Mucosa of stomach (tissue), 1 donor: ENCODE measurements around the gene FNDC11.
"Not testable (repeated sequence)": the region's sequence is repeated elsewhere in the genome, so short reads cannot be mapped to it uniquely, and the experiment has no call there.

Experiments
- H3K27me3 ChIP-seq: one replicate; pipeline ENCODE4 v1.7.0; 2013; ENCODE audit warnings: mild to moderate bottlenecking, low read length; ENCODE audit not compliant: control insufficient read depth, insufficient read depth
- H3K36me3 ChIP-seq: one replicate; pipeline ENCODE4 v1.7.0; 2013; ENCODE audit warnings: low read length; ENCODE audit not compliant: control insufficient read depth, insufficient read depth
- H3K4me1 ChIP-seq: one replicate; pipeline ENCODE4 v1.7.0; 2013; ENCODE audit warnings: mild to moderate bottlenecking, low read length; ENCODE audit not compliant: control insufficient read depth, insufficient read depth
- H3K4me3 ChIP-seq: one replicate; pipeline ENCODE4 v1.7.0; 2013; ENCODE audit warnings: low read length
- H3K9ac ChIP-seq: one replicate; pipeline ENCODE4 v1.7.0; 2013; ENCODE audit warnings: mild to moderate bottlenecking, low read length, moderate library complexity
- H3K9me3 ChIP-seq: one replicate; pipeline ENCODE4 v1.7.0; 2013; ENCODE audit warnings: mild to moderate bottlenecking, low read length, moderate library complexity; ENCODE audit not compliant: control insufficient read depth
- donor health status: Pancreatic carcinoma.

FNDC11 gene

DNA sequence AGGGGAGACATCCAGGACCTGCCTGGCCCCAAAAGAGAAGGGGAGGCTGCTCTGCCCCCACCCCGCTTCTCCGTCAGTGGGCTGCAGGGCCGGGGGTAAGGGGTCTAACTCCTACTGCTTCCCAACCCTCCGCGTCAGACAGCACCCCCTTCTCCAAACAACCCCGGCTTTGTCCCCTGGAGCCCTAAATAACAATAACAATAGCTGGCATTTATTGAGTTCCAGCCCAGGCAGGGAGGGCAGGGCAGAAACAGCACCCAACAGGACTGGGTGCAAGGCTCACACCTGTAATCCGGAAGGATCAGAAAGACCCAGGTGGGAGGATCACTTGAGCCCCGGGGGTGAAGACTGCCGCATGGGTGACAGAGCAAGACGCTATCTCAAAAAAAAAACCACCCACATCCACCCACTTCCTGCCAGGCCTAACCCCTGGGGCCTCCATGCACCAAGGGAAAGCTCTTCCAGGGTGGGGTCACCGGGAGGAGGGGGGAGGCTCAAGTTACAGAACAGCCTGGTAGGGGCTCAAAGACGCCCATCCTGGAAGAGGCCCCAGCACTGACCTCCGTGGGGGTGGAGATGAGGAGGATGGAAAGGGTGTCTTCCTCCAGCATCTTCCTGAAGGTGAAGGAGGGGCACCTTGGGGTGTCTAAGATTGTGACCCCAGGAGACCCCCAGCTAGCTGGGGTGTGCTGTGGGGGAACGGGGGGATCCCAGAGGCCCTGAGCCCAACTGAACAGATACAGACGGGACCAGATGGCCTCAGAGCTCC lies 1.3 kb upstream of the FNDC11 start:
- H3K9me3 ChIP-seq: no peaks in the 10 kb centered on the region
- H3K36me3 ChIP-seq: no peaks in the 10 kb centered on the region
- peaks cover 24% of the 10 kb centered on the region for H3K4me1 ChIP-seq
- no peak overlapping the region for H3K9ac ChIP-seq
- H3K4me3 ChIP-seq: no peak overlapping the region
- peaks cover 24% of the 10 kb centered on the region for H3K27me3 ChIP-seq

DNA sequence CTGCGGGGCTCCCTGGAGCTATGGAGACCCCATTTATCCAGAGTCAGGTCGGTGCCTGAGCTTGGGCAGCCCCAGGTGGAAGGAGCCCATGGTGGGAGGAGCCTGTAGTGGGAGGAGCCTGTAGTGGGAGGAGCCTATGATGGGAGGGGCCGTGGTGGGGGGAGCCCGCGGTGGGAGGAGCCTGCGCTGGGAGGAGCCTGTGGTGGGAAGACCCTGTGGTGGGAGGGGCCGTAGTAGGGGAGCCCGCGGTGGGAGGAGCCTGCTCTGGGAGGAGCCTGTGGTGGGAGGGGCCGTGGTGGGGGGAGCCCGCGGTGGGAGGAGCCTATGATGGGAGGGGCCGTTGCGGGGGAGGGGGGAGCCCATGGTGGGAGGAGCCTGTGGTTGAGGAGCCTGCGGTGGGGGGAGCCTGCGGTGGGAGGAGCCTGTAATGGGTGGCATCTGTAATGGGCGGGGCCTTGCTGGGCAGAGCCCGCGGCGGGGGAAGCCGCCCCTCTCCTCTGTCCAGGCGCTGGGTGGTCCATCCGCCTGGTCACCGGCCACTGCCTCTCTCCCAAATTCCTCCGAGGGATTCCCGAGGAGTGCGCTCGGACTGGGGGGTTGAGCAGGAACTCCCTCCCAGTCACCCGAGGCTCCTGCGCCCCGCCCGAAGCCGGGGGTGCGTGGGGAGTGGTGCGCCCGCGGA lies 567 bp upstream of the FNDC11 start:
- Histone ChIP-seq H3K36me3 (no peaks in the 10 kb centered on the region), H3K9ac (peak overlapping the region; percentile 39), H3K4me1 (peaks cover 20% of the 10 kb centered on the region), H3K4me3 (peak overlapping the region; percentile 8), H3K27me3 (peaks cover 17% of the 10 kb centered on the region), H3K9me3 (no peaks in the 10 kb centered on the region)

DNA sequence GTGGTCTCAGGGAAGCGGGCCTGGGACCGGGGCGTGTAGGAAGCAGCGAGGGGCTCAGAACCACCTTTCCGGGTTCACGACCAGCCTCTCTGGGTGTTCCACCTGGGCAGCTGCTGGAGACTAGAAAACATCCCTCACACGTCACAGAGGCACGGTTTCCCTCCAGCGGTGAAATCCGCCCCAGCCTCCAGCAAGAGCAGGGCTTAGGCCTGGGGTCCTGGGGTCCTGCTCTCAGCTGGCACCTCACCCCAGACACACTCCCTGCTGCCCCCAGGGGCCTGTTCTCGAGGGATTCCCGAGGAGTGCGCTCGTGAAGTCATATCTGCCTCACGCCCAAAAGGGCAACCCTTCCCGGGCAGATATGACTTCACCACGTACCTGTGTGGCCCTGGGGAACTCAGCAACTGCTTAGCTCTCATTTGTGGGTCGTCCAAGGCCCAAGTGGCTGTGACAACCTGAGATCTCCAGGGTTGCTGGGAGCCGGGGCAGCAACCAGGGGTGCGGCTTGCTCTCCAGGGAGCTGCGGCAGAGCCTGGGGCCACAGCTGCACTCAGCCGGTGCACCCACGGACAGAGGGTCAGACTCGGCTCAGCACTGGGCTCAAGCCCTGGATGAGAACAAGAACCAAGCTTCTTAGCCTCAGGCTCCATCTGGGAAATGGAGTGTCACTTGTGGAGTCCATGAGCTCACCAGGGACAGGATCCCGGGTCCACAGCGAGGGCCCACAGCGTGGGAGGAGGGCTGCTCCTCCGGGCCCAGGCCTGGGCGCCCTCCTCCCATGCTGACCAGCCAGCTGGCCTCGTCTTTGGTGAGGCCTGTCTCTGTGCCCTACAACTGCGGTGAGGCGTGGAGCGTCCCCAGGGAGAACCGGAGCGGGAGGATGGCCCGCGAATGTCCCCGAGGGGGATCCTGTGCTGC lies 661 bp downstream of the FNDC11 start:
- Histone ChIP-seq H3K4me3 (no peak overlapping the region), H3K9ac (peak overlapping the region; percentile 34), H3K4me1 (peaks cover 20% of the 10 kb centered on the region)

DNA sequence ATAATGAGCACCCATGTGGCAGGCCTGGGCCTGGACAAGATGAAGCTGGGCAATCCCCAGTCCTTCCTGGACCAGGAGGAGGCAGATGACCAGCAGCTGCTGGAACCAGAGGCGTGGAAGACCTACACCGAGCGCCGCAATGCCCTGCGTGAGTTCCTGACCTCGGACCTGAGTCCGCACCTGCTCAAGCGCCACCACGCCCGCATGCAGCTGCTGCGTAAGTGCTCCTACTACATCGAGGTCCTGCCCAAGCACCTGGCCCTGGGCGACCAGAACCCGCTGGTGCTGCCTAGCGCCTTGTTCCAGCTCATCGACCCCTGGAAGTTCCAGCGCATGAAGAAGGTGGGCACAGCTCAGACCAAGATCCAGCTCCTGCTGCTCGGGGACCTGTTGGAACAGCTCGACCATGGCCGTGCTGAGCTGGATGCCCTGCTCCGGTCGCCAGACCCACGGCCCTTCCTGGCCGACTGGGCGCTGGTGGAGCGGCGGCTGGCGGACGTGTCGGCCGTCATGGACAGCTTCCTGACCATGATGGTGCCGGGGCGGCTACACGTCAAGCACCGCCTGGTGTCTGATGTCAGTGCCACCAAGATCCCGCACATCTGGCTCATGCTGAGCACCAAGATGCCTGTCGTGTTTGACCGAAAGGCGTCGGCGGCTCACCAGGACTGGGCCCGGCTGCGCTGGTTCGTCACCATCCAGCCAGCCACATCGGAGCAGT lies 1.9 kb downstream of the FNDC11 start:
- Histone ChIP-seq H3K36me3 (peaks cover 6% of the 10 kb centered on the region), H3K4me3 (no peak overlapping the region), H3K9ac (no peak overlapping the region), H3K9me3 (no peaks in the 10 kb centered on the region), H3K27me3 (peaks cover 8% of the 10 kb centered on the region), H3K4me1 (peaks cover 20% of the 10 kb centered on the region)

More for the DNA sequence above, 661 bp downstream of the FNDC11 start:
- H3K9me3 ChIP-seq: no peaks in the 10 kb centered on the region
- H3K27me3 ChIP-seq: peaks cover 8% of the 10 kb centered on the region
- H3K36me3 ChIP-seq: no peaks in the 10 kb centered on the region

DNA sequence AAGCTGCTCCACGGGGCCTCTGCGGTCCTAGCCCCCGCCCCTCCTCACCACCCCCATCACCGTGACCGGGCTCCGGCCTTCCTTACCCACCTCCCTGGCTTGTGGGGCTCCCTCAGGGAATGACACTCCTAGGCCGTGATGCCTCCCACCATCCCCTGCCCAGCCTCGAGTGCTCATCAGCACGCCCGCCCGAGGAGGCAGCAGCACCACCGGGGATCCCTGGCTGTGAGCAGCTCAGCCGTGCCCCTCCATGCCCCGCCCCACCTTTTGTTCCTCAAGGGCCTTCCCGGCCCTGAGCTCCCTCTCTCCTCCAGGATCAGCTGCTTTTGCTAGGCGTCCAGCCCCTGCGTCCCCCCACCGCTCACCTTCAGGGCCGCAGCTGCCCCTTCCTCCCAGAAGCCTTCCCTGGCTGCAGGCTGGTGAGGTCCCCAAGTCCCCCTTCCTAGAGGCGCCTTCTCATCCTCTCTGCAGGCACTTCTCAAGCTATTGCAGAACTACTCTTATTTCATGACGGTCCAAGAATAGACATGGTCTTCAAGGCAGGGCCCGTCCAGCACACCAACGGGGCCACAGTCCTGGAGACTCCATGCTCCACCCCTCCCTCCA lies 3.0 kb downstream of the FNDC11 start:
- Histone ChIP-seq H3K9ac (no peak overlapping the region), H3K27me3 (peaks cover 3% of the 10 kb centered on the region), H3K4me1 (peaks cover 20% of the 10 kb centered on the region), H3K4me3 (no peak overlapping the region), H3K36me3 (peaks cover 12% of the 10 kb centered on the region), H3K9me3 (no peaks in the 10 kb centered on the region)

DNA sequence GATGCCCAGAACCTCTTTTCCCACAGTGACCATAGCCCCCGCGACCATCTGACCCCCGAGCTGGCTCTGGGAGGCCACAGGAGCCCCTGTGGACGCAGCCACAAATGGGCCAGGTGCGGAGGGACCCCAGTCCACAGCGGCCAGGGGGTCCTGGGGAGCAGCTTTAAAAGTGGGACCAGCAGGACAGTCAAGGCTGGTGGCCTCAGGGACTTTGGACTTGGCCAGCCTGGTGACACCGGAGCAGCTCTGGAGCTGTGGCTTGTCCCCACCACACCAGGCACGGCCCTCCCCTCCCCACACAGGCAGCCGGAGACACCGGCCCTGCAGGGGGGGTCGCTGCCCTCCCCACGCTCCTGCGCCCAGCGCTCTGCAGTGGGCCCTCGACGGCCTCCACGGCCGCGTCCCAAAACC lies 3.5 kb downstream of the FNDC11 start:
- Histone ChIP-seq H3K4me3 (no peak overlapping the region), H3K9ac (no peak overlapping the region), H3K4me1 (peaks cover 20% of the 10 kb centered on the region), H3K27me3 (peaks cover 3% of the 10 kb centered on the region), H3K36me3 (peaks cover 16% of the 10 kb centered on the region), H3K9me3 (no peaks in the 10 kb centered on the region)

DNA sequence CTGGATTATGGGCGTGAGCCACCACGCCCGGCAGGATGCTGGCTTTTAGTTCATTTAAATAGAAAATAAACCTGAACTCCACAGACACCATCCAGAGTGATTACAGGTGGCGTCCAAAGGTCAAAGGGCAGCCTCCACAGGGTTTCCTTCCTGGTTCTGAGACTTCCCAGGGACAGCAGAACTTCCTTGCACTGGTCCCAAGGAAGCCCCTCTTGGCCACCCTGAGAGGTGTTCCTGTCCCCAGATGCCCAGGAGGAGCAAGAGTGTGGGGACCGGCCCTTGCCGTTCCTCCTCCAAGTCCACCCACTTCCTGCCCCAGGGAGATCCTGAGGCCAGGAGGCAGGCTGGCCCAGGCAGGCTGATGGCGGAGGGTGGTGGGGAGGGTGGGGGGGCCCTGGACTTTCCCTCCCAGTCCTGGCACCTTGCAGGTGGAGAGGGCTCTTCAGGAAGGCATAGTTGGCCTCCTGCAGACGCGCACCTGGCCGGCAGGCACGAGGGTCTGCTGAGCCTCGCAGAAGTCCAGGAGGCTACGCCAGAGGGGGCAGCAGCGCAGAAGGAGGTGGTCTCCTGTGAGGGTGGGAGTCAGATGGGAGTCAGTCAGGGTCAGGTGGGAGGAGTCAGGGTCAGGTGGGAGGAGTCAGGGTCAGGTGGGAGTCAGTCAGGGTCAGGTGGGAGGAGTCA lies 5.0 kb downstream of the FNDC11 start:
- Histone ChIP-seq H3K9me3 (no peaks in the 10 kb centered on the region), H3K4me3 (no peak overlapping the region), H3K36me3 (peaks cover 21% of the 10 kb centered on the region), H3K27me3 (peaks cover 3% of the 10 kb centered on the region), H3K9ac (no peak overlapping the region), H3K4me1 (peaks cover 8% of the 10 kb centered on the region)

DNA sequence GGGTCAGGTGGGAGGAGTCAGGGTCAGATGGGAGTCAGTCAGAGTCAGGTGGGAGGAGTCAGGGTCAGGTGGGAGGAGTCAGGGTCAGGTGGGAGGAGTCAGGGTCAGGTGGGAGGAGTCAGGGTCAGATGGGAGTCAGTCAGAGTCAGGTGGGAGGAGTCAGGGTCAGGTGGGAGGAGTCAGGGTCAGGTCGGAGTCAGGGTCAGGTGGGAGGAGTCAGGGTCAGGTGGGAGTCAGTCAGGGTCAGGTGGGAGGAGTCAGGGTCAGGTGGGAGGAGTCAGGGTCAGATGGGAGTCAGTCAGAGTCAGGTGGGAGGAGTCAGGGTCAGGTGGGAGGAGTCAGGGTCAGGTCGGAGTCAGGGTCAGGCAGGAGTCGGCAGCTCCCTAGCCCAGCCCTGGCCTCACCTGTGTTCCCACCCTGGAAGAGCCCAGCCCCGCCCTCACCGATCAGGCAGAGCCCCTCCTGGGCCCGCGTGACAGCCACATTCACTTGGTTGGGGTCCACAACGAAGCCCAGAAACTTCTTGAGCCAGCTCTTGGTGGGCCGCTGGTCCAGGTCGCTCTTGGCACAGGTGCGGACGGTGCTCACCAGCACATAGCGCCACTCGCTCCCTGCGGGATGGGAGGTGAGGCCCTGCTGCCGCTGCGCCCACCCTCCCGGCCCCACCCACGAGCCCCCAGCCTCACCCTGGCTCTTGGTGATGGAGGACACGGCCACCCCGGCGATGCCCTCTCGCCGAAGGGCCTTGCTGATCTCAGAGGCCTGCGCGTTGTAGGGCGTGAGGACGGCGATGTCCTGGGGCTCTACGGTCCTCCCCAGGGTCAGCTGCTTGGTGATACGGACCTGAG lies 5.8 kb downstream of the FNDC11 start:
- H3K9ac ChIP-seq, H3K27me3 ChIP-seq, H3K9me3 ChIP-seq, H3K4me3 ChIP-seq, H3K4me1 ChIP-seq: not testable (repeated sequence)
- peaks cover 21% of the 10 kb centered on the region for H3K36me3 ChIP-seq

DNA sequence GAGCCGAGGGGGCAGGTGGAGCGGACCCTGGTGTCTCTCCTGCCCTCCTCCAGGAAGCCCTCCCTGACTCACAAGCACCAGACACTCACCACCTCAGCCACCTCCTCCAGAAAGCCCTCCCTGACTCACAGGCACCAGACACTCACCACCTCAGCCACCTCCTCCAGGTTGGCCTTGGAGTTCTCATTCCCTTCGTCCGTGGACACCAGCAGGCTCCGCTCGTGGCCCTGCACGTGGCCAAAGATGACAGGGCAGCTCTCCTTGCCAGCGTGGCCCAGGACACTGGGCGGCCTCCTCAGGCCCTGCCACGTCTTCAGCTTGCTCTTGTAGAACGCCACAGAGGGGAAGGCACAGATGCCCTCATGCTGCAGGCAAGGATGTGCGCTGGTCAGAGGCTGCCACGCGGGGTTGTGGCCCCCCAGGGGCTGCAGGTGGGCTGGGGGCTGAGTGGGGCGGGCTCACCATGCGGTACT lies 6.4 kb downstream of the FNDC11 start:
- H3K4me1 ChIP-seq: no peaks in the 10 kb centered on the region
- peaks cover 21% of the 10 kb centered on the region for H3K36me3 ChIP-seq
- no peak overlapping the region for H3K9ac ChIP-seq

DNA sequence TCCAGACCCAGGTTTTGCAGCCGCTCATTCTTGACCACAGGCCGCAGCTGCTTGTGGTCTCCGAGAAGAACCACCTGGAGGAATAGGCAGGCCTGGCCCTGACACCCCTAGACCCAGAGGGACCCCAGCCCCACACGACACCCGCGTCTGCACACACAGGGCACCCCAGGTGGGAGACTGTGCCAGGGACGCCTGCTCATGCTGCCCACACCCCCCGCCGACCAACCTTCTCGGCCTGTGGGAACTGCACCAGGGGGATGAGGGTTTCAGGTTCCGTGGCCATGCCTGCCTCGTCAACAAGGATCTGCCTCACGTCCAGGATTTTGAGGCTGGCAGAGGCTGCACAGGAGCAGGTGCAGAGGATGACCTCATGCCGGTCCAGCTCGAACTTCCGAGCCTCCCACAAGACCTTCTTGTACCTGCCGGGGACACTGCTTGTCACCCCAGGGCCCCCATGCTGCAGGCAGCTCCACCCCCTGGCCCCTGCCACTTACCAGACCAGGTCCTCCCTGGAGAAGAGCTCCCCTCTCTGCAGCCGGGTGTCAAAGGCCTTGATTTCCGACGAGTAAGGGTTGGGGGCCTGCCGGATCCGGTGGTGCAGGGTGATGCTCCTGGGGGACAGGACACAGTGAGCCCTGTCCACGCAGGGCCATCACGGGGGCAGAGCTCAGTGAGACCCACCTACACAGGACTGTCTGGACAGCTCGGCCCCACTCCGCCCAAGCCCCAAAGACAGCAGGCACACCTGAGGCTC lies 7.1 kb downstream of the FNDC11 start:
- no peaks in the 10 kb centered on the region for H3K27me3 ChIP-seq
- no peak overlapping the region for H3K9ac ChIP-seq
- peaks cover 21% of the 10 kb centered on the region for H3K36me3 ChIP-seq
- no peaks in the 10 kb centered on the region for H3K4me1 ChIP-seq
- no peaks in the 10 kb centered on the region for H3K9me3 ChIP-seq
- H3K4me3 ChIP-seq: no peak overlapping the region

More for the DNA sequence above, 6.4 kb downstream of the FNDC11 start:
- H3K9me3 ChIP-seq: no peaks in the 10 kb centered on the region
- peaks cover 3% of the 10 kb centered on the region for H3K27me3 ChIP-seq
- no peak overlapping the region for H3K4me3 ChIP-seq
